ENCODE data around the gene NANOG.
"Not testable (repeated sequence)": the region's sequence is repeated elsewhere in the genome, so short reads cannot be mapped to it uniquely, and the experiment has no call there.

NANOG gene

GRCh38 chr12:7788884-7789528 lies at the start of gene NANOG:
NANOG (plus strand) TSS chr12:7789402; CDS start chr12:7789615, 213 bp downstream.
- not testable (repeated sequence) for DNase-seq (ENCODE audit: low read depth)

GRCh38 chr12:7747246-7747645 lies 42.0 kb upstream of the NANOG start, which contains the start of gene CLEC4C:
CLEC4C (minus strand) TSS chr12:7747375; CDS start chr12:7747348, 27 bp downstream.
- no peak for DNase-seq (ENCODE audit: low read depth)

- DNase-seq (ENCODE audit: low read depth), result no peak
These were observed 40.4 kb upstream of the NANOG start for GRCh38 chr12:7748852-7749251.

GRCh38 chr12:7749442-7749841 lies 39.8 kb upstream of the NANOG start:
- DNase-seq (ENCODE audit: low read depth), result no peak

GRCh38 chr12:7750350-7750749 lies 38.9 kb upstream of the NANOG start:
- DNase-seq (ENCODE audit: low read depth), result no peak

- no peak for DNase-seq (ENCODE audit: low read depth)
These were observed 37.8 kb upstream of the NANOG start for GRCh38 chr12:7751394-7751793.

- DNase-seq (ENCODE audit: low read depth), result not testable (repeated sequence)
These were observed 37.0 kb upstream of the NANOG start for GRCh38 chr12:7751941-7752922.

- not testable (repeated sequence) for DNase-seq (ENCODE audit: low read depth)
These were observed 33.5 kb upstream of the NANOG start for GRCh38 chr12:7755668-7756067.

GRCh38 chr12:7756993-7757392 lies 32.2 kb upstream of the NANOG start:
- DNase-seq (ENCODE audit: low read depth), result no peak

GRCh38 chr12:7758766-7759140 lies 30.4 kb upstream of the NANOG start:
- DNase-seq (ENCODE audit: low read depth), result no peak

- no peak for DNase-seq (ENCODE audit: low read depth)
These were observed 19.2 kb upstream of the NANOG start for GRCh38 chr12:7769999-7770398.

- DNase-seq (ENCODE audit: low read depth), result no peak
These were observed 7.9 kb upstream of the NANOG start for GRCh38 chr12:7781274-7781673.

GRCh38 chr12:7782055-7782454 lies 7.1 kb upstream of the NANOG start:
- no peak for DNase-seq (ENCODE audit: low read depth)

- DNase-seq (ENCODE audit: low read depth), result not testable (repeated sequence)
These were observed 5.8 kb upstream of the NANOG start for GRCh38 chr12:7783433-7783832.

GRCh38 chr12:7784701-7785100 lies 4.5 kb upstream of the NANOG start:
- no peak for DNase-seq (ENCODE audit: low read depth)

- no peak for DNase-seq (ENCODE audit: low read depth)
These were observed 1.5 kb upstream of the NANOG start for GRCh38 chr12:7787574-7788293.

GRCh38 chr12:7788294-7788660 lies 925 bp upstream of the NANOG start:
- DNase-seq (ENCODE audit: low read depth), result no peak

- no peak for DNase-seq (ENCODE audit: low read depth)
These were observed 4.0 kb downstream of the NANOG start for GRCh38 chr12:7793211-7793610.

GRCh38 chr12:7797269-7797668 lies 8.1 kb downstream of the NANOG start:
- not testable (repeated sequence) for DNase-seq (ENCODE audit: low read depth)

- DNase-seq (ENCODE audit: low read depth), result no peak
These were observed 8.6 kb downstream of the NANOG start for GRCh38 chr12:7797698-7798398.

- DNase-seq (ENCODE audit: low read depth), result not testable (repeated sequence)
These were observed 9.6 kb downstream of the NANOG start for GRCh38 chr12:7798750-7799308.
